Glutamatergic neuron (in vitro differentiated cells): Measurements from ENCODE around the gene HOXB3. TPM values are rescaled to one million over a fixed set of nuclear protein-coding genes. Genes with fewer than 3 reads are reported as not detected.

Experiments
- DNase-seq: peaks from one replicate; pipeline ENCODE4 v3.0.0; 2022
- H3K27ac Mint-ChIP-seq: one replicate; pipeline ENCODE4 v1.8.0; 2020; ENCODE audit warnings: mild to moderate bottlenecking, mixed read lengths, inconsistent platforms; ENCODE audit not compliant: unreplicated experiment
- H3K27me3 Mint-ChIP-seq: one replicate; pipeline ENCODE4 v1.8.0; 2020; ENCODE audit warnings: mild to moderate bottlenecking, moderate library complexity, mixed read lengths, inconsistent platforms; ENCODE audit not compliant: unreplicated experiment
- H3K36me3 Mint-ChIP-seq: one replicate; pipeline ENCODE4 v1.8.0; 2020; ENCODE audit warnings: mild to moderate bottlenecking, mixed read lengths, inconsistent platforms; ENCODE audit not compliant: unreplicated experiment
- H3K4me1 Mint-ChIP-seq: one replicate; pipeline ENCODE4 v1.8.0; 2020; ENCODE audit warnings: mild to moderate bottlenecking, low read depth, mixed read lengths, inconsistent platforms; ENCODE audit not compliant: unreplicated experiment
- H3K4me3 Mint-ChIP-seq: one replicate; pipeline ENCODE4 v1.8.0; 2020; ENCODE audit warnings: mild to moderate bottlenecking, mixed read lengths, inconsistent platforms; ENCODE audit not compliant: unreplicated experiment
- H3K9me3 Mint-ChIP-seq: one replicate; pipeline ENCODE4 v1.8.0; 2020; ENCODE audit warnings: mild to moderate bottlenecking, moderate library complexity, mixed read lengths, inconsistent platforms; ENCODE audit not compliant: unreplicated experiment
- CTCF ChIP-seq: fragments of 200-600 bp; sonication (generic); IDR thresholded peaks from one replicate; pipeline ENCODE4 v1.5.0; 2021; ENCODE audit not compliant: partially characterized antibody, unreplicated experiment
- total RNA-seq: library from RNA; stranded (reverse); fragmentation: NEBNext Ultra II Directional; extraction: Animal tissue kit (Norgen Biotek cat#: 25700); gene quantifications from one replicate; pipeline ENCODE4 v1.2.1, GENCODE V29; 2021; ENCODE audit not compliant: unreplicated experiment

HOXB3 gene
- total RNA-seq, 1 donor from 2014 or later: not detected

GRCh38 chr17:48627623-48628521 lies 37.8 kb upstream of the HOXB3 start:
- no peak for TF ChIP-seq CTCF
- no peak overlapping the region for H3K27ac Mint-ChIP-seq
- no peaks in the 10 kb centered on the region for H3K4me1 Mint-ChIP-seq
- no peak overlapping the region for H3K4me3 Mint-ChIP-seq
- no peak for DNase-seq
- peaks cover 5% of the 10 kb centered on the region for H3K9me3 Mint-ChIP-seq
- no peaks in the 10 kb centered on the region for H3K36me3 Mint-ChIP-seq
- H3K27me3 Mint-ChIP-seq: peaks cover 30% of the 10 kb centered on the region

GRCh38 chr17:48627118-48627597 lies 37.1 kb upstream of the HOXB3 start:
- no peak for DNase-seq
- H3K4me3 Mint-ChIP-seq: no peak overlapping the region
- peaks cover 6% of the 10 kb centered on the region for H3K9me3 Mint-ChIP-seq
- H3K36me3 Mint-ChIP-seq: no peaks in the 10 kb centered on the region
- H3K4me1 Mint-ChIP-seq: no peaks in the 10 kb centered on the region
- TF ChIP-seq CTCF: no peak
- no peak overlapping the region for H3K27ac Mint-ChIP-seq
- peaks cover 30% of the 10 kb centered on the region for H3K27me3 Mint-ChIP-seq

- Mint-ChIP-seq H3K36me3 (no peaks in the 10 kb centered on the region), H3K4me1 (no peaks in the 10 kb centered on the region), H3K9me3 (peaks cover 6% of the 10 kb centered on the region), H3K27me3 (peaks cover 33% of the 10 kb centered on the region), H3K4me3 (peak within 1 kb of the TSS; percentile 35), H3K27ac (no peak within 1 kb of the TSS)
- DNase-seq: no peak
- TF ChIP-seq CTCF: no peak
Measured at GRCh38 chr17:48626245-48627117, 36.4 kb upstream of the HOXB3 start, which contains the start of gene HOXB9. HOXB9 (minus strand) TSS chr17:48626358; CDS start chr17:48626269, 89 bp downstream.

- no peaks in the 10 kb centered on the region for H3K36me3 Mint-ChIP-seq
- no peak for TF ChIP-seq CTCF
- peaks cover 37% of the 10 kb centered on the region for H3K27me3 Mint-ChIP-seq
- no peak for DNase-seq
- no peak overlapping the region for H3K27ac Mint-ChIP-seq
- H3K9me3 Mint-ChIP-seq: peaks cover 6% of the 10 kb centered on the region
- H3K4me1 Mint-ChIP-seq: no peaks in the 10 kb centered on the region
- peak overlapping the region; percentile 35 for H3K4me3 Mint-ChIP-seq
Measured at GRCh38 chr17:48625495-48626244, 35.6 kb upstream of the HOXB3 start.
